NCI-H526 treated with DMSO at 0.1 percent for 48 hours (cell line): Measurements from ENCODE around the gene SERTAD1.
"Not testable (repeated sequence)": the region's sequence is repeated elsewhere in the genome, so short reads cannot be mapped to it uniquely, and the experiment has no call there.

Source experiments
- DNase-seq: peaks from one replicate; lab custom pipeline; 2025; lab: John Stamatoyannopoulos, UW

The SERTAD1 gene

DNA sequence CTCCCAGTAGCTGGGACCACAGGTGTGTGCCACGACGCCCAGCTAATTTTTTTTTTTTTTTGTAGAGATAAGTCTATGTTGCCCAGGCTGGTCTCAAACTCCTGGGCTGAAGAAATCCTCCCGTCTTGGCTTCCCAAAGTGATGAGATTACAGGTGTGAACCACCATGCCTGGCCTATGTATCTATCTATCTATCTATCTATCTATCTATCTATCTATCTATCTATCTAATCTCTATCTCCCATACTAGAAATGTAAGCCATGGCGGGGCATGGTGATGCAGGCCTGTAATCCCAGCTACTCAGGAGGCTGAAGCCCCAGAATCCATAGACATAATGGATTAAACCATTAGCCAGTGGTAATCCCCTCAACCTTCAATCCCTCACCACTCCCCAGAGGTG, 24.9 kb upstream of the SERTAD1 start:
- DNase-seq = no peak

- no peak for DNase-seq
Measured at GRCh38 chr19:40449506-40449905, 23.7 kb upstream of the SERTAD1 start.

- DNase-seq = no peak
Measured at GRCh38 chr19:40446263-40446784, 20.5 kb upstream of the SERTAD1 start.

DNA sequence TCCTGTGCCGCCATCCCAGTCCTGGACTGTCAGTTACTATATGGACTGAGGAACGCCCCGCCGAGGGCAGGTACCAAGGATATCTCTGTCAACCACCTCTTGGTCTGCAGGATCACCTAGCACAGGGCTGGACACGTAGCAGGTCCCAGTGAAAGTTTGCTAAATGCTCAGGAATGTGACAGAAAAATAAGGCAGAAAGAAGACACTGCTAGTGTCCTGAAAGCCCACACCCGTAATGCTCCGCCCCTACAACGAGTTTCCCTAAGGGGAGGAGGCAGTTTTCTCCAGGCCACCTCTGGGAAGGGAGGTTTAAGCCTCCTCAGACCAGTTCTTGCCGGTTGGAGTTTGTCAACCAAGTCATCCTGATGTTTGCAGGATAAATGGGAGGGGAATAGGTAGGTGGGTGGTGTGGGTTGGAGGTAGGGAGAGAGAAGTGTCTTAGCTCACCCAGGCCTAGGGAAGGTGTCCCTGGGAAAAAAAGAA, 20.0 kb upstream of the SERTAD1 start:
- no peak for DNase-seq

DNA sequence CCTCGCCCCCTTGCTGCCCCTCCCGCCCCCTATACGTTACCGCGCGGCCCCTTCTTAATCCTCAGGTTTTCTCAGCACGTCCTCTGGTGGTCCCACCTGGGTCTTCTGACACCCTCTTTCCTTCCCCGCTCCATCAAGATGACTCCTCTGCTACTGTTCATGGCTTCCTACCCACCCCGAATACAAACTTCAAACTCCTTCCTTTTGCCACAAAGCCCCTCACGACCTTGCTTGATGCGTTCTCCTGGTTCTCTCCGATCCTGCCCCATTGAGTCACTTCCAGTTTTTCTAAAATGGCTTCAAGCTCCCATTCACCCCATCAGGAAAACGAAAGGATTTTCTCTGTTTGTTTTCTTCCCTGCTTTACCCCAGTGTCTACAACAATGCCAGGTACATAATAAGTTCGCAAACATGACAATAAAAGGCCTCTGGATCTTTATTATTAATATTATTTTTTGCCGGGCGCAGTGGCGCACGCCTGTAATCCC, 19.1 kb upstream of the SERTAD1 start:
- DNase-seq = no peak

- peak; percentile 98 for DNase-seq
Measured at GRCh38 chr19:40444000-40444824, 18.4 kb upstream of the SERTAD1 start, which contains the start of gene SERTAD3. SERTAD3 (minus strand) TSS chr19:40444335; CDS start chr19:40442080, 2,255 bp downstream.

DNA sequence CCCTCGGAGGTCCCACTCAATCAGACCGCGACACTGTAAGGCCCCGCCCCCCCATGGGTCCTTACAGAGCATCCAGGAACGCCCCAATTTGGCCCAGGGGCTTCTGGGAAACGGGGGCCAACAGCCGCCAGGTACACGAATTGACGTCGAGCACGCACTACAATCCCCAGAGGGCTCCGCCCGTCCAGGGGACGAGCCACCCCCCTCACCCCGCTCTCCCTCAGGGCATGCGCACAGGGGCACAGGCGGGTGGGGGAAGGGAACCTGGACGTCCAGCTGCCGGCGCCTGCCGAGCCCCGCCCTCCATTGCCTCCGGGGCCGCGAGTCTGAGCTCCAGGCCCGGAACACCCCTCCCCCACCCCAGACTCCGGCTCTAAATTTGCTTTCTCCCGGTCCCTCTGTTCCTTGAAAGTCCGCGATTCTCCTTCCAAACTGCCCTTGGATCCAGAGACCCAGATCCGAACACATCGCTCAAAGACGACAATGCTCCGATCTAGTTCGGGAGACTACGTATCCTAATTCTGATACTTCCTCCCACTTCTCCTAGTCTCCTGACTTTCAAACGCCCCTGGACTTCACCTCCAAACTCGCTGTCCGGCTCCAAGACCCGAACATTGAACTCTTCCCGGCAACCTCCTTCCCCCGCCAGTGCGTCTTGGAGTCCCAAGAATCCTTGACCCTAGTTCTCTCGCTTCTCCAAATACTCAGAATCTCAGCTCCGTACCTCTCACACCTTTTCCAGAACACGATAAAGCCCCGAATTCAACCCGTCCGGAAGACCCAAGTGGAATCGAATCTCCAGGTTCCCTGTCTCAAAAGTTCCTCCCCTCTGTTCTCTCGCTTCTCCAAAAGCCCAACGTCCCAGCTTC, 17.6 kb upstream of the SERTAD1 start:
- peak; percentile 98 for DNase-seq

DNA sequence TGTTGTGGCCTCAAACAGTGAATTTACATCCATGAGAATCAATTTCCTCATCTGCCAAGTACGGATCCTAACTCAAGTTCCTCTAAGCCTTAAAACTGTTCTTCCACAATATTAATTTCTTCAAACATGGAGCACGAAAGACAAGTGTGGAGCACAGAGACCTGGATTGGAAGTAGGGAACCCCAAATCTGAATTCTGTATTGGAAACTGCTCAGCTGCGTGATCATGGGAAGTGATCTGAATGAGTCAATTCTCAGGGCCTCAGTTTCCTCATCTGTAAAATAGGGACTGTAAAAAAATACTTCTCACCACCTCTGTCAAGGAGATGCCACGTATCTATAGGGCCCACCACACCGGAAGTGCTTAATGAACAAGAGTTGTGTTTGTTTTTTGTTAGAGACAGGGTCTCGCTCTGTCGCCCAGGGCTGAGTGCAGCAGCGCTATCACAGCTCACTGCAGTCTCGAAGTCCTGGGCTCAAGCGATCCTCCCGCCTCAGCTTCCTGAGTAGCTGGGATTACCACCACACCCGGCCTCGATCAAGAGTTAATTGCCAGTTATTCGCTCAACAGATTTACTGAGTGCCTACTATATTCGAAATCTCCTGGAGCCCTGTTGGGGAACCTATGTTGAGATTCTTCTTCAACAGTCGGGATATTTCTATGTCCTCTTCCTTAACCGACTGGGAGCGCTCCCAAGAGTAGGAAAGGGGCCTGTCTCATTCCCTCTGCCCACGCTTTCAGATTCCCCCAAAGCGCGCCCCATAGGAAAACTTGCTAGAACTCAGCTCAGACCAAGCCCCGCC, 16.7 kb upstream of the SERTAD1 start:
- no peak for DNase-seq

DNA sequence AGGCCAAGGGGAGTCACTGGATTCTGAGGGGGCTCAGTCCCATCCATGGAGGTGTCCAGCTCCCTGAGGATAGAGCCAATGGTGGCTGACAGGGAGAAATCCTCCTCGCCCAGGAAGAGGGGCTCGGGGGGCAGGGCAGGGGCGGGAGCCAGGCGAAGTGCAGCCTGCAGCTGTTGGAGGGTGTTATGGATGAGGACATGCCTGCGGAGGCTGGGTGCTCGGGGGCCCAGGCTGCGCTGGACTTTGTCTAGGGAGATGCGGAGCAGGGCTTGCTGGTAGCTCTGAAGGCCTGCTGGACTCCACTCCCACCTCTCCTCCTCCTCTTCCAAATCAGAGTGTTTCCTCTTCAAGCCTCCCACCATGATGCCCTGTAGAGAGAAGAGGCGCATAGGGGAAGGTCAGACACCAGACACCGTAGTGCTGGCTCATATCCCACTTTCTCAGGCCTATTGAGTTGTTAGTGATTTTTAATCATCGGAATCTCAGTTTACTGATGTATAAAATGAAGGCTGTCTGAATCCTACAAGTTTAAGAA, 16.0 kb upstream of the SERTAD1 start:
- no peak for DNase-seq

- DNase-seq = no peak
Measured at GRCh38 chr19:40438284-40438683, 12.5 kb upstream of the SERTAD1 start.

GRCh38 chr19:40433391-40434216, 7.8 kb upstream of the SERTAD1 start:
- DNase-seq = peak; percentile 58

- not testable (repeated sequence) for DNase-seq
Measured at GRCh38 chr19:40432760-40433159, 7.0 kb upstream of the SERTAD1 start.

GRCh38 chr19:40431698-40432097, 5.9 kb upstream of the SERTAD1 start:
- DNase-seq = no peak

GRCh38 chr19:40430242-40430641, 4.5 kb upstream of the SERTAD1 start:
- not testable (repeated sequence) for DNase-seq

GRCh38 chr19:40428197-40428596, 2.4 kb upstream of the SERTAD1 start:
- DNase-seq = not testable (repeated sequence)

DNA sequence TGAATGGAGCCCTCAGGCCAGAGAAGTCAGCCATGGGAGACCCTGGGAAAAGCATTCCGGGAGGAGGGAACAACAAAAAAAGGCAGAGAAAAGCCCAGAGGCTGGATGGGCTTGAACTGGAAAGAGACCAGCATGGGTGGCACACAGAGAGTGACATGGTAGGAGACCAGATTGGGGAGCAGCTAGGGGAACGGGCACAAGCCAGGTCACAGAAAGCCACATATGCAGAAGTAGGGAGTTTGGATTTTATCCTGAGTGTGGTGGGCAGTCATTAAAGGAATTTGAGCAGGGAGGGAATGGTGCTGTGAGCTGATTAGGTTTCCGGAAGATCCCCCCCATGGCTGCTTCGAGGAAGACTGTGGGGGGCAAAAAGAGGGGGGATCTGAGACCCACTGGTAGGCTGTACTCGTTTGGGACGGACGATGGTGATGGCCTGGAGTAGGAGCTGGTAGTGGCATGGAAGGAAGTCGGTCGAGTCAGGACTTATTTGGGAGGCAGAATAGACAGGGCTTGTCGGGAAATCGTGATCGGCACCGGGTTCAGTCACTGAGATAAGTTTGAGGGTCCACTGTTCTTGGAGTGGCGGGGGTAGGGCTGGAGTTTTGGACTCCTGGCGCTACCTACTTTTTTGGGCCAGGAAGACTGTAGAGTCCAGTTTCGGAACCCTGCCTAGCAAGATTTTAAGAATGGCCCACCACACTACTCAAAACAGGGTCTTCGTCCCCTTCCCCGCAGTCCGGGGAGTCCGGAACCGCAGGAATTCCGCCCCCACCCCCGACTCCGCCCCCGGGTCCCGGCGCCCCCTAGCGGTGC, 949 bp downstream of the SERTAD1 start:
- no peak for DNase-seq

DNA sequence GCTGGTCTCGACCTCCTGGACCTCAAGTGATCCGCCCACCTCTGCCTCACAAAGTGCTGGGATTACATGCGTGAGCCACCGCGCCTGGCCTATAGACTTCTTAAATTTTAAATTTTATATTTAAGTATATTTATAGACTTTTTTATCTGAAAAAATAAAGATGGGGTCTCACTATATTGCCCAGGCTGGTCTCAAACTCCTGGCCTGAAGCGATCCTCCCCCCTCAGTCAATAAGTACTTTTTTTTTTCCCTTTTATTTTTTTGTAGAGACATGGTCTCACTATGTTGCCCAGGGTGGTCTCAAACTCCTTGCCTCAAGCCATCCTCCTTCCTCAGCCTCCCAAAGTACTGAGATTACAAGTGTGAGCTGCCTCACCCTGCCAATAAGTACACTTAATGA, 1.9 kb downstream of the SERTAD1 start:
- DNase-seq = no peak

DNA sequence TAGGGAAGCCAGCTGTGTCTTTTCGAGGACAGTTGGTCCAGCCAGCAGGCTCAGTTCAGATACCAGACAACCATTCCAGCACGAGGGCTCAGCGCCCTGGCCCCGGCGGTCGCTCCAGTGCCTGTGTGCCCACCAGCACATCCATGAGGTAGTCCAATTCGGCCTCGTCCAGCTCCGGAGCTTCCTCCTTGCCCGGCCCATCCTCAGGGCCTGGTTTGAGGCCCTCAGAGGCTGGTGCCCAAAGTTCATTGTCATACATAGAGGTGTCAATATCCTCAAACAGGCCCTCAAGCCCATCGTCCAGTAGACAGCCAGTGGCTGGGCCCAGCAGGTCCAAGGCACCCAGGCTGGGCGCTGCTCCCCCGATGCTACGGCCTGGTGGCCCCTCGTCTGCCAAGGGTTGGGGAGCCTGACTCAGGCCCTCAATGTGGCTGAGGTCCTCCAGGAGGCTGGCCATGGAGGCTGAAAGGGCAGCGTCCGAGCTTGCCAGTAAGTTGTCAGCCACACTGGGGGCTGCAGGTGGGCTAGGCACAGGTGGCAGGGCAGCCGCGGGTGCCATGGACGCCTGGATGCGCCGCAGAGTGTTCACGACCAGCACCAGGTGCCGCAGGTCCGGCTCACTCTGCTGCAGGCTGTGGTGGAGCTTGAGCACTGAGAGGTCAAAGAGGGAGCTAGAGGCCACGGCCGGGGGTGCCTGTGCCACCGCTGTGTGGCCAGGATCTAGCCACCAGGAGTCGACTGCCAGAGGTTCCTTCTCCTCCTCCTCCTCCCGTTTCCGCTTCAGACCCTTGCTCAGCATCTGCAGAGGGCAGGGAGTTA, 2.8 kb downstream of the SERTAD1 start:
- no peak for DNase-seq
